Liver (tissue), 9 donors: ENCODE data around the gene CCDC28B. TPM values are rescaled to one million over a fixed set of nuclear protein-coding genes. Genes with fewer than 3 reads are reported as not detected.

Experiments used
- DNase-seq: peaks from one replicate; pipeline ENCODE4 v3.0.0-alpha.2; 2017; ENCODE audit warnings: low spot score
- H3K27ac ChIP-seq, 2 donors: one replicate each; pipeline ENCODE4 v1.7.0; 2013; ENCODE audit warnings: inconsistent platforms in 2 of 2, low read length in 2 of 2, control low read depth in 1 of 2, low read depth in 1 of 2, mild to moderate bottlenecking in 1 of 2
- H3K27me3 ChIP-seq, 4 donors: one replicate each; pipeline versions ENCODE4 v1.6.1 to v1.7.0; 2013; ENCODE audit warnings: low read length in 3 of 4, inconsistent platforms in 1 of 4, mild to moderate bottlenecking in 1 of 4, moderate library complexity in 1 of 4; ENCODE audit not compliant: control insufficient read depth in 4 of 4, insufficient read depth in 4 of 4
- H3K36me3 ChIP-seq, 4 donors: one replicate each; pipeline versions ENCODE4 v1.6.1 to v1.7.0; 2013; ENCODE audit warnings: low read length in 3 of 4, mild to moderate bottlenecking in 3 of 4, low read depth in 1 of 4, moderate library complexity in 1 of 4; ENCODE audit not compliant: control insufficient read depth in 4 of 4, insufficient read depth in 3 of 4
- H3K4me1 ChIP-seq, 4 donors: one replicate each; pipeline versions ENCODE4 v1.6.1 to v1.7.0; 2013; ENCODE audit warnings: low read length in 3 of 4, mild to moderate bottlenecking in 3 of 4, moderate library complexity in 1 of 4; ENCODE audit not compliant: control insufficient read depth in 4 of 4, insufficient read depth in 4 of 4
- H3K4me3 ChIP-seq, 3 donors: one replicate each; pipeline versions ENCODE4 v1.6.1 to v1.7.0; 2013; ENCODE audit warnings: low read length in 3 of 3, control low read depth in 1 of 3, low read depth in 1 of 3, mild to moderate bottlenecking in 1 of 3
- H3K9ac ChIP-seq, 2 donors: one replicate each; pipeline ENCODE4 v1.7.0; 2013; ENCODE audit warnings: low read length in 2 of 2, mild to moderate bottlenecking in 2 of 2, moderate library complexity in 2 of 2, control low read depth in 1 of 2, low read depth in 1 of 2
- H3K9me3 ChIP-seq, 4 donors: one replicate each; pipeline versions ENCODE4 v1.6.1 to v1.7.0; 2013; ENCODE audit warnings: low read length in 3 of 4; ENCODE audit not compliant: control insufficient read depth in 4 of 4
- EGR1 ChIP-seq, 2 donors: IDR thresholded peaks; 2 replicates each; pipeline ENCODE4 v1.6.1; 2016 to 2018; ENCODE audit warnings: antibody characterized with exemption in 2 of 2, low read depth in 2 of 2
- FOXA2 ChIP-seq: IDR thresholded peaks from 2 replicates; pipeline ENCODE4 v1.6.1; 2016; ENCODE audit warnings: antibody characterized with exemption
- HNF4A ChIP-seq, 2 donors: conservative IDR thresholded peaks; 2 replicates each; pipeline ENCODE4 v1.6.1; 2016; ENCODE audit warnings: antibody characterized with exemption in 2 of 2, mild to moderate bottlenecking in 2 of 2
- HNF4G ChIP-seq: IDR thresholded peaks from 2 replicates; pipeline ENCODE4 v1.6.1; 2016; ENCODE audit warnings: antibody characterized with exemption
- NR2F2 ChIP-seq: IDR thresholded peaks from 2 replicates; pipeline ENCODE4 v1.6.1; 2016; ENCODE audit warnings: antibody characterized with exemption
- RAD21 ChIP-seq, 2 donors: IDR thresholded peaks; 2 replicates each; pipeline ENCODE4 v1.6.1; 2016; ENCODE audit warnings: antibody characterized with exemption in 2 of 2, mild to moderate bottlenecking in 2 of 2
- RXRA ChIP-seq, 2 donors: IDR thresholded peaks; 2 replicates each; pipeline ENCODE4 v1.6.1; 2017 to 2018; ENCODE audit warnings: antibody characterized with exemption in 2 of 2, mild to moderate bottlenecking in 1 of 2
- SP1 ChIP-seq: IDR thresholded peaks from 2 replicates; pipeline ENCODE4 v1.6.1; 2018; ENCODE audit warnings: antibody characterized with exemption, mild to moderate bottlenecking
- TAF1 ChIP-seq: conservative IDR thresholded peaks from 2 replicates; pipeline ENCODE4 v1.6.1; 2016; ENCODE audit warnings: antibody characterized with exemption, mild to moderate bottlenecking
- WGBS: extraction: QIAGEN DNeasy Blood & Tissue Kit; methylation state at CpG from one replicate; pipeline ENCODE4 v1.1.7; 2013; 5-methylcytosine and 5-hydroxymethylcytosine counted together
- polyA plus RNA-seq, 2 donors: library from polyadenylated mRNA; stranded (reverse) in 1 of 2; unstranded in 1 of 2; fragments of 200-250 nt in 1 of 2; fragments of >200 nt in 1 of 2; fragmentation: Nextera tagmentation in 1 of 2; extraction: Ambion mirVana in 1 of 2; gene quantifications; one replicate each; pipeline versions ENCODE4 v1.2.1 to v1.2.3, GENCODE V29; 2013 to 2015
- total RNA-seq, 2 donors: library from RNA; depleted of rRNA; stranded (reverse); fragments of >200 nt; gene quantifications; one replicate each; pipeline ENCODE4 v1.2.3, GENCODE V29; 2014
- TF ChIP-seq, protein P1 (sequence below): IDR thresholded peaks from 2 replicates; pipeline ENCODE4 v1.6.1; 2016; ENCODE audit warnings: antibody characterized with exemption
- TF ChIP-seq, protein P2 (sequence below): IDR thresholded peaks from 2 replicates; pipeline ENCODE4 v1.6.1; 2016; ENCODE audit warnings: antibody characterized with exemption, mild to moderate bottlenecking
- TF ChIP-seq, protein P3 (sequence below): fragments of 150-350 bp; IDR thresholded peaks from 2 replicates; pipeline ENCODE4 v1.5.1; 2017; ENCODE audit warnings: improper control_type of control experiment, low read depth, low read length; ENCODE audit not compliant: missing input control
- donor health status: healthy.
- donor health status: healthy.
- donor health status: healthy.
- donor health status: healthy.
- donor health status: healthy.

The CCDC28B gene
- total and polyA plus RNA-seq, 4 donors = 0.75 to 20.6 (median 1.0) TPM

DNA sequence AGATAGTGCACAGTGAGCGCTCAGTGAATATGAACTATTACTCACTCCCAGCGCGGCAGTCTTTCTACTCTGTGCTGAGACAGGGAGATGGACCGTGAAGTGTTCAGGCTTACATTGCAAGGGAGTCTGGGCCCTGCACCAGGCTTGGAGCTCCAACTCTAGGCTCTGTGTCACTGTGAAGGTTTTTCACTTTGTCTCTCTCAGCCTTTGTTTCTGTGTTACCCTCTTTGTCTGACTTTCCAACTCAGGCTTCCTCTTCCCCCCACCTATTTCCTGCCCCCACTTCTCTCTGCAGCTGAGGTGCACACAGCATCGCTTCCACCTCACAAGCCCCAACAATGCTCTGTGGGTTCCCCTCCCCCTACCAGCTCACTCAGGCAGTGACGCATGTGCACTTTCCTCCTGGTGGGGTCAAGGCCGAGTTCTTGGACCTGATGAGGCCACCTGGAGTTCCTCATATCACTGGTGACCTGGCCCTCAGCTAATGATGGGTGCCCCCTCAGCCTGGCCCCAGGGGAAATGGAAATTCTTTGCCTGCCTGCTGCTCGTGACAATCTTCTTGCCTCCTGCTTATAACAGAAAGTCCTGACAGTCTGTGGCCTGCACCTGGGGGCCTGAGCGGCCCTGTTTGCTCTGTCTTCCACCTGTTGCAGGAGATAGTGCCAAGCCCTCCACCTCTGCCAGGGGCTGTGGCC lies 49.6 kb downstream of the CCDC28B start:
- no peaks in the 10 kb centered on the region for H3K27me3 ChIP-seq
- TF ChIP-seq HNF4G (no peak), SP1 (peak; percentile 60), RAD21 (IDR thresholded peaks at IDR 0.05) (peak in 1 of 2 donors; percentile 15), HNF4A (conservative IDR thresholded peaks at IDR 0.05) (peak; percentile 48 to 65), NR2F2 (peak; percentile 83), EGR1 (IDR thresholded peaks at IDR 0.05; ENCODE audit: low read depth in 2 of 2) (no peak), FOXA2 (no peak), TAF1 (no peak), RXRA (IDR thresholded peaks at IDR 0.05) (peak; percentile 80 to 91)
- TF ChIP-seq, protein P1, sequence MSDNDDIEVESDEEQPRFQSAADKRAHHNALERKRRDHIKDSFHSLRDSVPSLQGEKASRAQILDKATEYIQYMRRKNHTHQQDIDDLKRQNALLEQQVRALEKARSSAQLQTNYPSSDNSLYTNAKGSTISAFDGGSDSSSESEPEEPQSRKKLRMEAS = no peak
- TF ChIP-seq, protein P2, sequence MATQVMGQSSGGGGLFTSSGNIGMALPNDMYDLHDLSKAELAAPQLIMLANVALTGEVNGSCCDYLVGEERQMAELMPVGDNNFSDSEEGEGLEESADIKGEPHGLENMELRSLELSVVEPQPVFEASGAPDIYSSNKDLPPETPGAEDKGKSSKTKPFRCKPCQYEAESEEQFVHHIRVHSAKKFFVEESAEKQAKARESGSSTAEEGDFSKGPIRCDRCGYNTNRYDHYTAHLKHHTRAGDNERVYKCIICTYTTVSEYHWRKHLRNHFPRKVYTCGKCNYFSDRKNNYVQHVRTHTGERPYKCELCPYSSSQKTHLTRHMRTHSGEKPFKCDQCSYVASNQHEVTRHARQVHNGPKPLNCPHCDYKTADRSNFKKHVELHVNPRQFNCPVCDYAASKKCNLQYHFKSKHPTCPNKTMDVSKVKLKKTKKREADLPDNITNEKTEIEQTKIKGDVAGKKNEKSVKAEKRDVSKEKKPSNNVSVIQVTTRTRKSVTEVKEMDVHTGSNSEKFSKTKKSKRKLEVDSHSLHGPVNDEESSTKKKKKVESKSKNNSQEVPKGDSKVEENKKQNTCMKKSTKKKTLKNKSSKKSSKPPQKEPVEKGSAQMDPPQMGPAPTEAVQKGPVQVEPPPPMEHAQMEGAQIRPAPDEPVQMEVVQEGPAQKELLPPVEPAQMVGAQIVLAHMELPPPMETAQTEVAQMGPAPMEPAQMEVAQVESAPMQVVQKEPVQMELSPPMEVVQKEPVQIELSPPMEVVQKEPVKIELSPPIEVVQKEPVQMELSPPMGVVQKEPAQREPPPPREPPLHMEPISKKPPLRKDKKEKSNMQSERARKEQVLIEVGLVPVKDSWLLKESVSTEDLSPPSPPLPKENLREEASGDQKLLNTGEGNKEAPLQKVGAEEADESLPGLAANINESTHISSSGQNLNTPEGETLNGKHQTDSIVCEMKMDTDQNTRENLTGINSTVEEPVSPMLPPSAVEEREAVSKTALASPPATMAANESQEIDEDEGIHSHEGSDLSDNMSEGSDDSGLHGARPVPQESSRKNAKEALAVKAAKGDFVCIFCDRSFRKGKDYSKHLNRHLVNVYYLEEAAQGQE = peak; percentile 37
- TF ChIP-seq, protein P3, sequence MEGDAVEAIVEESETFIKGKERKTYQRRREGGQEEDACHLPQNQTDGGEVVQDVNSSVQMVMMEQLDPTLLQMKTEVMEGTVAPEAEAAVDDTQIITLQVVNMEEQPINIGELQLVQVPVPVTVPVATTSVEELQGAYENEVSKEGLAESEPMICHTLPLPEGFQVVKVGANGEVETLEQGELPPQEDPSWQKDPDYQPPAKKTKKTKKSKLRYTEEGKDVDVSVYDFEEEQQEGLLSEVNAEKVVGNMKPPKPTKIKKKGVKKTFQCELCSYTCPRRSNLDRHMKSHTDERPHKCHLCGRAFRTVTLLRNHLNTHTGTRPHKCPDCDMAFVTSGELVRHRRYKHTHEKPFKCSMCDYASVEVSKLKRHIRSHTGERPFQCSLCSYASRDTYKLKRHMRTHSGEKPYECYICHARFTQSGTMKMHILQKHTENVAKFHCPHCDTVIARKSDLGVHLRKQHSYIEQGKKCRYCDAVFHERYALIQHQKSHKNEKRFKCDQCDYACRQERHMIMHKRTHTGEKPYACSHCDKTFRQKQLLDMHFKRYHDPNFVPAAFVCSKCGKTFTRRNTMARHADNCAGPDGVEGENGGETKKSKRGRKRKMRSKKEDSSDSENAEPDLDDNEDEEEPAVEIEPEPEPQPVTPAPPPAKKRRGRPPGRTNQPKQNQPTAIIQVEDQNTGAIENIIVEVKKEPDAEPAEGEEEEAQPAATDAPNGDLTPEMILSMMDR = no peak
- H3K4me1 ChIP-seq = peaks cover 4 to 18% (median 11%) of the 10 kb centered on the region in 4 donors
- H3K9me3 ChIP-seq = no peaks in the 10 kb centered on the region
- H3K27ac ChIP-seq = peak overlapping the region; percentile 64 to 68
- peak overlapping the region in 1 of 2 donors; percentile 77 for H3K9ac ChIP-seq
- H3K36me3 ChIP-seq = no peaks in the 10 kb centered on the region
- H3K4me3 ChIP-seq = no peak overlapping the region
- DNase-seq = peak; percentile 63
- WGBS = 55% methylated on average over 9 of the region's 9 CpGs

DNA sequence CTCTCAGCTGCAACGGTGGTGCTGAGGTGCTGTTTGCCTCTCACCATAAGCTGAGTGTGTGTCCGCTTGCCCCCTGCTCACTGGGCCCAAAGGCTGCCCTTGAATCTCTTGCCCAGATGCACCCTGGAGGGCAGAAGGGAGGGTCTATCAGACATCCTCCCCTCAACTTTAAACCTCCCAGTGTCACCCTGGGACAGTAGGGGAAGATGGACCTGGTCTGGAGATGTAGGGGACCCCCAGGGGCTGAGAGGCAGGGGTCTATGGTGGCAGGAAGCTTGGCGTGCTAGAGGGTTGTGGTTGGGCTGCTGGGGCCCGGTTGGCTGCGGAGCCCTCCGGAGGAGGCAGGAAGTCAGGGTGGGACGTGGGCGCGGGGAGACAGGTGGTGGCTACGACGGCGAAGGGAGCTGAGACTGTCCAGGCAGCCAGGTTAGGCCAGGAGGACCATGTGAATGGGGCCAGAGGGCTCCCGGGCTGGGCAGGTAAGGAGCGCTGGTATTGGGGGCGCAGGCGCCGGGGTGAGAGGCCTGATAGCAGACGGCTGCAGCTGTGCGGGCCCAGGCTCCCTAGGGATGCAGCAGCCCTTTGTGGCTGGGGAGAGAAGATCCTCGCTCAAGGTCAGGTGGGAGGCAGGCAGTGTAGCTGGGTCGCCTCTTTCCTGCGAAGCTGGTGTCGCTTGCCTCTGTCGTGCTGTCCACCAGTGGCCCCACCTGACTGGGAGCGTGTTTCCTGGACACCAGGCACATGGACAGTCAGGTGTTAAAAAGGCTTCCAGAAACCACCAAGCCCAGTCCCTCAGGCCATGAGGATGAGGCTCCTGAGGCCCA lies 50.7 kb downstream of the CCDC28B start, which contains the start of gene LCK:
TSS of gene LCK (plus strand) at position 373 of the 824 bp plus-strand sequence. CDS start 23,065 bp downstream, outside the sequence.
- no peaks in the 10 kb centered on the region for H3K36me3 ChIP-seq
- H3K27me3 ChIP-seq = no peaks in the 10 kb centered on the region
- DNase-seq = no peak
- TF ChIP-seq TAF1 (no peak), NR2F2 (no peak), HNF4G (no peak), EGR1 (IDR thresholded peaks at IDR 0.05; ENCODE audit: low read depth in 2 of 2) (no peak)
- TF ChIP-seq, protein P3 = no peak
- TF ChIP-seq, protein P2 = no peak
- WGBS = 80% methylated on average over 25 of the region's 25 CpGs
- peak within 1 kb of the TSS in 1 of 2 donors; percentile 77 for H3K9ac ChIP-seq
- H3K27ac ChIP-seq = peak within 1 kb of the TSS; percentile 64 to 68
- H3K4me1 ChIP-seq = peaks cover 11 to 25% (median 12%) of the 10 kb centered on the region in 4 donors
- no peaks in the 10 kb centered on the region for H3K9me3 ChIP-seq
- peak within 1 kb of the TSS in 1 of 3 donors; percentile 7 for H3K4me3 ChIP-seq
